ENCODE results near the gene ARL13A. TPM values are rescaled to one million over a fixed set of nuclear protein-coding genes. Genes with fewer than 3 reads are reported as not detected.
A peak's percentile ranks its signal among the peaks of the same experiment; 100 is the strongest.

ARL13A gene
- total and polyA plus RNA-seq, 2 of the 8 experiments (the other 6 are each of a cell fraction or from before 2014, with no cell fraction given) = not detected

DNA sequence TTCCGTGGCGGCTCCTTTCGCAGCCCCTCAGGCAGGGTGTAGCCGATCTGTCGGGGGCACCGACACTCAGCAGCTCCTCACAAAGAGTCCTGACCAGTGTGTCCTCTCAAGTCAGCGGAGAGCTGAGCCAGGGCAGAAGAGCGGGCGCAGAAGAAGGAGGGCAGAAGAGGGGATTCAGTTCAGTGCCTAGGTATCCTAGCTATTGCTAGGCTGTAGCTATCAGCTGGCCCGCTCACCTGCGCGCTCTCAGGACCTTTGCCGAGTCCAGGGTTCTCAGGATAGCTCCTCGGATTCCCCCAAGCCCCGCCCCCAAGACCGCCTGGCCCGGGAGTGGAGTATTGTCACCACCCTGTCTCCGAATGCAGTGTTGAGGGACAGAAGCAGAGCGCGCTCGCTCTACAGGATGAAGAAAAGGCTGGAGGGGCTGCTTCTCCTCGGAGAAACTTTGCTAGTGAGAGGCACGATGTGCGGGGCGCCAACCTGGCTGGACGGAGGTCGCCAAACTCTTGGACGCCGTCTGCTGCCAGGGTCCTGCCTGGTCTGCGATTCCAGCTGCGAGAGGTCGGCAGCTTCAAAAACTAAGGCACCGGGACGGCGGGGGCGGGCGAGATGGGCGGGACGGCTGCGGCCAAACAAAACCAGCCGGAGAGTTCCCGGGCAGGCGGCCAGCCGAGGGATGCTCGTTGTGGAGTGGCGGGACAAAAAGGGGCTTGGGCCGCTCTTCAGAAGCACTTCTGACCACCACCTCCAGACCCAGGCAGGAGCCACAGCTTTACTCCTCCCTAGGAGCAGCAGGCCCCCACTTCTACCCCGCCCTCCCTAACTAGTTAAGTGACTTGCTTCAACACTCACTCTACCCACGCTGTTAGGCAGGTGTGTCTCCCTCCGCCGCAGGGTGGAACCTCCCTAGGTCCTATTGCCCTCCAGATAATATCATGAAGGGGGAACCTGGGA is 40.6 kb upstream of the ARL13A start, which contains the start of gene XKRX (continued):
- TF ChIP-seq, protein P1, sequence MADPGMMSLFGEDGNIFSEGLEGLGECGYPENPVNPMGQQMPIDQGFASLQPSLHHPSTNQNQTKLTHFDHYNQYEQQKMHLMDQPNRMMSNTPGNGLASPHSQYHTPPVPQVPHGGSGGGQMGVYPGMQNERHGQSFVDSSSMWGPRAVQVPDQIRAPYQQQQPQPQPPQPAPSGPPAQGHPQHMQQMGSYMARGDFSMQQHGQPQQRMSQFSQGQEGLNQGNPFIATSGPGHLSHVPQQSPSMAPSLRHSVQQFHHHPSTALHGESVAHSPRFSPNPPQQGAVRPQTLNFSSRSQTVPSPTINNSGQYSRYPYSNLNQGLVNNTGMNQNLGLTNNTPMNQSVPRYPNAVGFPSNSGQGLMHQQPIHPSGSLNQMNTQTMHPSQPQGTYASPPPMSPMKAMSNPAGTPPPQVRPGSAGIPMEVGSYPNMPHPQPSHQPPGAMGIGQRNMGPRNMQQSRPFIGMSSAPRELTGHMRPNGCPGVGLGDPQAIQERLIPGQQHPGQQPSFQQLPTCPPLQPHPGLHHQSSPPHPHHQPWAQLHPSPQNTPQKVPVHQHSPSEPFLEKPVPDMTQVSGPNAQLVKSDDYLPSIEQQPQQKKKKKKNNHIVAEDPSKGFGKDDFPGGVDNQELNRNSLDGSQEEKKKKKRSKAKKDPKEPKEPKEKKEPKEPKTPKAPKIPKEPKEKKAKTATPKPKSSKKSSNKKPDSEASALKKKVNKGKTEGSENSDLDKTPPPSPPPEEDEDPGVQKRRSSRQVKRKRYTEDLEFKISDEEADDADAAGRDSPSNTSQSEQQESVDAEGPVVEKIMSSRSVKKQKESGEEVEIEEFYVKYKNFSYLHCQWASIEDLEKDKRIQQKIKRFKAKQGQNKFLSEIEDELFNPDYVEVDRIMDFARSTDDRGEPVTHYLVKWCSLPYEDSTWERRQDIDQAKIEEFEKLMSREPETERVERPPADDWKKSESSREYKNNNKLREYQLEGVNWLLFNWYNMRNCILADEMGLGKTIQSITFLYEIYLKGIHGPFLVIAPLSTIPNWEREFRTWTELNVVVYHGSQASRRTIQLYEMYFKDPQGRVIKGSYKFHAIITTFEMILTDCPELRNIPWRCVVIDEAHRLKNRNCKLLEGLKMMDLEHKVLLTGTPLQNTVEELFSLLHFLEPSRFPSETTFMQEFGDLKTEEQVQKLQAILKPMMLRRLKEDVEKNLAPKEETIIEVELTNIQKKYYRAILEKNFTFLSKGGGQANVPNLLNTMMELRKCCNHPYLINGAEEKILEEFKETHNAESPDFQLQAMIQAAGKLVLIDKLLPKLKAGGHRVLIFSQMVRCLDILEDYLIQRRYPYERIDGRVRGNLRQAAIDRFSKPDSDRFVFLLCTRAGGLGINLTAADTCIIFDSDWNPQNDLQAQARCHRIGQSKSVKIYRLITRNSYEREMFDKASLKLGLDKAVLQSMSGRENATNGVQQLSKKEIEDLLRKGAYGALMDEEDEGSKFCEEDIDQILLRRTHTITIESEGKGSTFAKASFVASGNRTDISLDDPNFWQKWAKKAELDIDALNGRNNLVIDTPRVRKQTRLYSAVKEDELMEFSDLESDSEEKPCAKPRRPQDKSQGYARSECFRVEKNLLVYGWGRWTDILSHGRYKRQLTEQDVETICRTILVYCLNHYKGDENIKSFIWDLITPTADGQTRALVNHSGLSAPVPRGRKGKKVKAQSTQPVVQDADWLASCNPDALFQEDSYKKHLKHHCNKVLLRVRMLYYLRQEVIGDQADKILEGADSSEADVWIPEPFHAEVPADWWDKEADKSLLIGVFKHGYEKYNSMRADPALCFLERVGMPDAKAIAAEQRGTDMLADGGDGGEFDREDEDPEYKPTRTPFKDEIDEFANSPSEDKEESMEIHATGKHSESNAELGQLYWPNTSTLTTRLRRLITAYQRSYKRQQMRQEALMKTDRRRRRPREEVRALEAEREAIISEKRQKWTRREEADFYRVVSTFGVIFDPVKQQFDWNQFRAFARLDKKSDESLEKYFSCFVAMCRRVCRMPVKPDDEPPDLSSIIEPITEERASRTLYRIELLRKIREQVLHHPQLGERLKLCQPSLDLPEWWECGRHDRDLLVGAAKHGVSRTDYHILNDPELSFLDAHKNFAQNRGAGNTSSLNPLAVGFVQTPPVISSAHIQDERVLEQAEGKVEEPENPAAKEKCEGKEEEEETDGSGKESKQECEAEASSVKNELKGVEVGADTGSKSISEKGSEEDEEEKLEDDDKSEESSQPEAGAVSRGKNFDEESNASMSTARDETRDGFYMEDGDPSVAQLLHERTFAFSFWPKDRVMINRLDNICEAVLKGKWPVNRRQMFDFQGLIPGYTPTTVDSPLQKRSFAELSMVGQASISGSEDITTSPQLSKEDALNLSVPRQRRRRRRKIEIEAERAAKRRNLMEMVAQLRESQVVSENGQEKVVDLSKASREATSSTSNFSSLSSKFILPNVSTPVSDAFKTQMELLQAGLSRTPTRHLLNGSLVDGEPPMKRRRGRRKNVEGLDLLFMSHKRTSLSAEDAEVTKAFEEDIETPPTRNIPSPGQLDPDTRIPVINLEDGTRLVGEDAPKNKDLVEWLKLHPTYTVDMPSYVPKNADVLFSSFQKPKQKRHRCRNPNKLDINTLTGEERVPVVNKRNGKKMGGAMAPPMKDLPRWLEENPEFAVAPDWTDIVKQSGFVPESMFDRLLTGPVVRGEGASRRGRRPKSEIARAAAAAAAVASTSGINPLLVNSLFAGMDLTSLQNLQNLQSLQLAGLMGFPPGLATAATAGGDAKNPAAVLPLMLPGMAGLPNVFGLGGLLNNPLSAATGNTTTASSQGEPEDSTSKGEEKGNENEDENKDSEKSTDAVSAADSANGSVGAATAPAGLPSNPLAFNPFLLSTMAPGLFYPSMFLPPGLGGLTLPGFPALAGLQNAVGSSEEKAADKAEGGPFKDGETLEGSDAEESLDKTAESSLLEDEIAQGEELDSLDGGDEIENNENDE (IDR thresholded peaks at IDR 0.05; ENCODE audit: insufficient replicate concordance, low read length) = no peak
- no peak for TF ChIP-seq CHD2 (IDR thresholded peaks at IDR 0.05; ENCODE audit: low read length)
- peak in 1 of 2 experiments; percentile 48; a peak in 1 of 3 replicates for TF ChIP-seq POLR2A (IDR thresholded peaks at IDR 0.05; ENCODE audit: control extremely low read depth in 1 of 2, low read depth in 2 of 2, low read length in 2 of 2)
- TF ChIP-seq KDM5A (IDR thresholded peaks at IDR 0.05; ENCODE audit: low read length) = no peak
- 0 out of 2 replicates have a peak, but pooled peaks have one; percentile 33 for TF ChIP-seq PHF8 (conservative IDR thresholded peaks at IDR 0.05; ENCODE audit: low read depth, low read length)

Data from H1 (cell line).